Fibroblast of mammary gland (primary cell): ENCODE results near the gene GADD45A.

ENCODE experiments used
- DNase-seq: peaks from one replicate; pipeline ENCODE4 v3.0.0-alpha.2; 2010; ENCODE audit warnings: low read depth
- H3K4me3 ChIP-seq: 2 replicates; pipeline ENCODE4 v1.5.1; 2011; ENCODE audit warnings: low read depth, mild to moderate bottlenecking, low read length, moderate library complexity; ENCODE audit not compliant: control insufficient read depth
- TF ChIP-seq, protein P1 (sequence below): conservative IDR thresholded peaks from 2 replicates; pipeline ENCODE4 v1.5.1; 2011; ENCODE audit warnings: low read depth, low read length, inconsistent platforms; ENCODE audit not compliant: control insufficient read depth, insufficient read depth

The GADD45A gene, protein sequence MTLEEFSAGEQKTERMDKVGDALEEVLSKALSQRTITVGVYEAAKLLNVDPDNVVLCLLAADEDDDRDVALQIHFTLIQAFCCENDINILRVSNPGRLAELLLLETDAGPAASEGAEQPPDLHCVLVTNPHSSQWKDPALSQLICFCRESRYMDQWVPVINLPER

DNA sequence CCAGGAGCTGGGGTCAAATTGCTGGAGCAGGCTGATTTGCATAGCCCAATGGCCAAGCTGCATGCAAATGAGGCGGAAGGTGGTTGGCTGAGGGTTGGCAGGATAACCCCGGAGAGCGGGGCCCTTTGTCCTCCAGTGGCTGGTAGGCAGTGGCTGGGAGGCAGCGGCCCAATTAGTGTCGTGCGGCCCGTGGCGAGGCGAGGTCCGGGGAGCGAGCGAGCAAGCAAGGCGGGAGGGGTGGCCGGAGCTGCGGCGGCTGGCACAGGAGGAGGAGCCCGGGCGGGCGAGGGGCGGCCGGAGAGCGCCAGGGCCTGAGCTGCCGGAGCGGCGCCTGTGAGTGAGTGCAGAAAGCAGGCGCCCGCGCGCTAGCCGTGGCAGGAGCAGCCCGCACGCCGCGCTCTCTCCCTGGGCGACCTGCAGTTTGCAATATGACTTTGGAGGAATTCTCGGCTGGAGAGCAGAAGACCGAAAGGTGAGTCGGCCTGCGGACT is at the start of gene GADD45A:
Gene GADD45A, plus strand, starts transcription at position 135 of the 491 bp plus-strand sequence. Its CDS starts 294 bp downstream, at position 429.
- peak; percentile 99 for DNase-seq
- TF ChIP-seq, protein P1, sequence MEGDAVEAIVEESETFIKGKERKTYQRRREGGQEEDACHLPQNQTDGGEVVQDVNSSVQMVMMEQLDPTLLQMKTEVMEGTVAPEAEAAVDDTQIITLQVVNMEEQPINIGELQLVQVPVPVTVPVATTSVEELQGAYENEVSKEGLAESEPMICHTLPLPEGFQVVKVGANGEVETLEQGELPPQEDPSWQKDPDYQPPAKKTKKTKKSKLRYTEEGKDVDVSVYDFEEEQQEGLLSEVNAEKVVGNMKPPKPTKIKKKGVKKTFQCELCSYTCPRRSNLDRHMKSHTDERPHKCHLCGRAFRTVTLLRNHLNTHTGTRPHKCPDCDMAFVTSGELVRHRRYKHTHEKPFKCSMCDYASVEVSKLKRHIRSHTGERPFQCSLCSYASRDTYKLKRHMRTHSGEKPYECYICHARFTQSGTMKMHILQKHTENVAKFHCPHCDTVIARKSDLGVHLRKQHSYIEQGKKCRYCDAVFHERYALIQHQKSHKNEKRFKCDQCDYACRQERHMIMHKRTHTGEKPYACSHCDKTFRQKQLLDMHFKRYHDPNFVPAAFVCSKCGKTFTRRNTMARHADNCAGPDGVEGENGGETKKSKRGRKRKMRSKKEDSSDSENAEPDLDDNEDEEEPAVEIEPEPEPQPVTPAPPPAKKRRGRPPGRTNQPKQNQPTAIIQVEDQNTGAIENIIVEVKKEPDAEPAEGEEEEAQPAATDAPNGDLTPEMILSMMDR, result no peak

DNA sequence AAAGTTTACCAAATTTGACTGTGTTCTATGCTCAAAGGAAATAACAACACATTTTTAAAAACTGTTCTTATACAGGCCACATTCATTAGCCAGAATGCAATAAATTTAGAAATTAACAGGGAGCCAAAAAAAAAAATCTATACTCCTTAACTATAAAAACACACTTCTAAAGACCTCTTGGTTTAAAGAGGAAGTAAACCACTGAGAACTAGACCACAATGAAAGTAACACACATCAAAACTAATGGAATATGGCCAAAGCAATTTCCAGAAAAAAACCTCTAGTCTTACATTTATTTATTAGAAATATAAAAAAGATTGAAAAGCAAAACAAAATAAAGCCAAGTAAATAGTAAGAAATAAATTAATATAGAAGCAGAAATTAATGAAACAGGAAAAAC is 48.9 kb upstream of the GADD45A start:
- H3K4me3 ChIP-seq, result no peak overlapping the region
- no peak for DNase-seq
- TF ChIP-seq, protein P1, result no peak

More for the DNA sequence above, at the start of gene GADD45A:
- peak within 1 kb of the TSS; percentile 92 for H3K4me3 ChIP-seq

DNA sequence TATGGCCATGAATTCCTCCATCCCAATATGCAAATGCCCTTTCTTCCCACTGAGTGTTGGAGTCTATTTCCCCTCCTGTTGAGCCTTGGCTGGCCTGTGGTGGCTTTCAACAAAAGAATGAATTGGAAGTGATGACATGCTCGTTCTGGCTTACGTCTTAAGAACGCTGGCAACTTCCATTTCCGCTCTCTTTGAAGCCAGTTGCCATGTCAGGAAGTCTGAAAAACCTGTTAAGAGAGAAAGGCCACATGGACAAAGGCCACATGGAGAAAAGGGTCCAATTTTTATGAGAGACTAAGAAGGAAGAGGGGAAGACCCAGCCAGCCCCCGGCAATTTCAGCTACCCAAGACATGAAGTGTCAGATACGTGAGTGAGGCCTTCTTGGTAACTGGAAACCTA is 45.6 kb upstream of the GADD45A start:
- no peak overlapping the region for H3K4me3 ChIP-seq
- TF ChIP-seq, protein P1, result no peak
- no peak for DNase-seq

DNA sequence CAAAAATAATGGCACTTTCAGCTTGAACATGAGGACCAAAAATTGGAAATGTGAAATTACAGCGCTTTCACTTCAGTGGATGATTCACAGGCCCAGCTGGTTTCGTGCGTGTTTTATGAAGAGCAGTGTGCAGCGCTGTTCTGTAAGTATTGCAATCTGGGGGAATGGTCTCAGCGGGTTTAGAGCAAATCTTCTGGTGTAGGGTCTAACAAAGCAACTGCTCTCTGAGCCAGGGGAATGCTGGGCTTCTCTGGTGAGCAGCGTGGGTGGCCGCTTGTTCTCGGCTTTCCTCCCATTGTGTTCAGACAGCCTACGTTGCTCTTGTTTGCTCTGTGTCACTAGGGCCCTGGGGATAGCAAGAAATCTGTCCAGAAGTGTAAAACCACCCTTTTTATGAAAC is 42.4 kb upstream of the GADD45A start:
- DNase-seq, result peak; percentile 47
- H3K4me3 ChIP-seq, result no peak overlapping the region
- TF ChIP-seq, protein P1, result no peak

DNA sequence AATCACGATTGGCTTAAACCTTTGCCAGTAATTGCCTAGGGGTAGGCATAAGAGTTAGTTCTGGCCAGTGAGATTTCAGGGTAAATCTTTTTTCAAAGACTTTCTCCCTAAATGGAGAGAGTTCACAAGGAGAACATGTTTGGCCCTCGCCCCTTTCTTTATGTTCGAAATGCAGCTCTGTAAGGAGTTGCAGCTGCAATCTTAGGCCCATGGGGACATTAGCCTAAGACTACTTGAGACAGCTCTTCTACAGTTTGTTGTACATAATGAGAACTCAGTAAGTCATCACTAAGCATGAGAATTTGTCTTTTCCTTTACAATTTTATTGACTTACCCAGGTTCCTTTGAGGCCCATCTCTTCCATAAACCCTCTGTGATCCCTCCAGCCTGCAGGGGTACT is 40.4 kb upstream of the GADD45A start:
- DNase-seq, result no peak
- H3K4me3 ChIP-seq, result no peak overlapping the region
- TF ChIP-seq, protein P1, result no peak

DNA sequence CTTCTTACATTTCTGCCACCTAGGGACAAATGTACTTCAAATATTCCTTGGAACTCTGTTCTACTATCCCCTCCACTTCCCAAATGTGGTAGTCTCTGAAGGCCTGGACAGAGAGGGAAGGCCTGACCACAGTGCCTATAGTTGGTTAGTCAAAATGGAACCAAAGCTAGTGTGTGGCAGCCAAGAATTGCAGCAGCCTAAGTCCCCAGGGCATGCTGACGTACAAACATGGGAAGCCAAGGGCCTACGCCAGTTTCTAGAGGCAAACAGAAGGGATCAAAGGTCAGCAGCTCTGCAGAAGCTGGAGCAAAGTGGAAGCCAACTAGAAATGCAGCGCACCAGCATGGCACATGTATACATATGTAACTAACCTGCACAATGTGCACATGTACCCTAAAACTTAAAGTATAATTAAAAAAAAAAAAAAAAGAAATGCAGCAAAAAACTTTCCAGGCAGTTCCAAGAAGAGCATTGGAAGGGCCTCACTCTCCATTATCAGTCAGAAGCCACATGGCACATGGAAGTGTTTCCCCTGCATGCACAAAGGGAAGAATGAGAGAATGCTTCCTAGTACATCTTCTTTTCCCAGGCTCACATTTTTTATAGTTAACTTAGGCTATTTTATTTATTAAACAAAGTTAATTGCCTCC is 39.4 kb upstream of the GADD45A start:
- no peak overlapping the region for H3K4me3 ChIP-seq
- DNase-seq, result peak; percentile 91
- TF ChIP-seq, protein P1, result no peak
